ENCODE data around the gene TMEM9.

The TMEM9 gene

GRCh38 chr1:201153474-201154388 is 543 bp downstream of the TMEM9 start:
- Histone ChIP-seq H3K27ac (ENCODE audit: low read length) (no peak overlapping the region), H3K4me2 (ENCODE audit: low read length) (peak overlapping the region; percentile 96), H3K79me2 (ENCODE audit: low read length) (peaks cover 8% of the 10 kb centered on the region), H3K36me3 (replicated peaks; ENCODE audit: low read depth, low read length) (peaks cover 35% of the 10 kb centered on the region), H3K9ac (ENCODE audit: low read length) (peak overlapping the region; percentile 76), H3K9me3 (ENCODE audit: insufficient read depth, low read length) (peaks cover 4% of the 10 kb centered on the region; the same call in 1 of the 2 replicates), H4K20me1 (ENCODE audit: insufficient read depth, low read length) (peaks cover 1% of the 10 kb centered on the region; the same call in 1 of the 2 replicates), H3K4me3 (ENCODE audit: low read length) (peak overlapping the region; percentile 87), H3K4me1 (ENCODE audit: low read length) (peaks cover 24% of the 10 kb centered on the region), H3K27me3 (ENCODE audit: low read depth, low read length) (0 out of 2 replicates have a peak, but pooled peaks cover 6% of the 10 kb centered on the region), H2AFZ (ENCODE audit: low read depth, low read length) (peak overlapping the region; percentile 99)
- no peak for TF ChIP-seq EZH2phosphoT487 (IDR thresholded peaks at IDR 0.05; ENCODE audit: low read depth)
- no peak for TF ChIP-seq CTCF (IDR thresholded peaks at IDR 0.05; ENCODE audit: low read depth, low read length)

- H3K4me3 ChIP-seq (ENCODE audit: low read length), result no peak overlapping the region
- no peak overlapping the region for H2AFZ ChIP-seq (ENCODE audit: low read depth, low read length)
- H3K27ac ChIP-seq (ENCODE audit: low read length), result no peak overlapping the region
- TF ChIP-seq CTCF (IDR thresholded peaks at IDR 0.05; ENCODE audit: low read depth, low read length) (peak; percentile 84), EZH2phosphoT487 (IDR thresholded peaks at IDR 0.05; ENCODE audit: low read depth) (no peak)
- peaks cover 10% of the 10 kb centered on the region; the same call in 1 of the 2 replicates for H4K20me1 ChIP-seq (ENCODE audit: insufficient read depth, low read length)
- peaks cover 8% of the 10 kb centered on the region for H3K79me2 ChIP-seq (ENCODE audit: low read length)
- no peaks in the 10 kb centered on the region for H3K27me3 ChIP-seq (ENCODE audit: low read depth, low read length)
- peaks cover 66% of the 10 kb centered on the region for H3K36me3 ChIP-seq (replicated peaks; ENCODE audit: low read depth, low read length)
- H3K4me2 ChIP-seq (ENCODE audit: low read length), result no peak overlapping the region
- H3K9me3 ChIP-seq (ENCODE audit: insufficient read depth, low read length), result no peaks in the 10 kb centered on the region
- H3K9ac ChIP-seq (ENCODE audit: low read length), result no peak overlapping the region
- peaks cover 19% of the 10 kb centered on the region for H3K4me1 ChIP-seq (ENCODE audit: low read length)
Measured at GRCh38 chr1:201149400-201149799, 4.9 kb downstream of the TMEM9 start.

GRCh38 chr1:201147396-201148015 is 6.8 kb downstream of the TMEM9 start:
- Histone ChIP-seq H3K36me3 (replicated peaks; ENCODE audit: low read depth, low read length) (peaks cover 75% of the 10 kb centered on the region), H2AFZ (ENCODE audit: low read depth, low read length) (no peak overlapping the region), H3K4me2 (ENCODE audit: low read length) (no peak overlapping the region), H3K4me3 (ENCODE audit: low read length) (no peak overlapping the region), H3K27ac (ENCODE audit: low read length) (no peak overlapping the region), H4K20me1 (ENCODE audit: insufficient read depth, low read length) (peaks cover 10% of the 10 kb centered on the region; the same call in 1 of the 2 replicates), H3K27me3 (ENCODE audit: low read depth, low read length) (no peaks in the 10 kb centered on the region), H3K9ac (ENCODE audit: low read length) (no peak overlapping the region), H3K79me2 (ENCODE audit: low read length) (no peaks in the 10 kb centered on the region), H3K4me1 (ENCODE audit: low read length) (peaks cover 7% of the 10 kb centered on the region; the same call in 1 of the 2 replicates), H3K9me3 (ENCODE audit: insufficient read depth, low read length) (no peaks in the 10 kb centered on the region)
- TF ChIP-seq EZH2phosphoT487 (IDR thresholded peaks at IDR 0.05; ENCODE audit: low read depth) (no peak), CTCF (IDR thresholded peaks at IDR 0.05; ENCODE audit: low read depth, low read length) (no peak)
